Activated T-helper 2 cell treated with anti-CD3 and anti-CD28 coated beads, Interferon-gamma antibody, Interleukin-2, Interleukin-4, amounts not matched to agents 10 μg/mL and 5 μg/mL and 100 μg/mL, durations not matched to agents 14 hours and 24 hours and 36 hours (primary cell): ENCODE measurements around the gene XIRP1. TPM values are rescaled to one million over a fixed set of nuclear protein-coding genes. Genes with fewer than 3 reads are reported as not detected.

Experiments used
- DNase-seq: peaks from one replicate; pipeline ENCODE4 v3.0.0; 2021; ENCODE audit warnings: low spot score
- H3K27ac Mint-ChIP-seq: one replicate; pipeline ENCODE4 v1.8.0; 2021; ENCODE audit warnings: mixed read lengths
- H3K27me3 Mint-ChIP-seq: one replicate; pipeline ENCODE4 v1.8.0; 2021; ENCODE audit warnings: low read depth, mixed read lengths
- H3K36me3 Mint-ChIP-seq: one replicate; pipeline ENCODE4 v1.8.0; 2021; ENCODE audit warnings: low read depth, mixed read lengths
- H3K4me1 Mint-ChIP-seq: one replicate; pipeline ENCODE4 v1.8.0; 2021; ENCODE audit warnings: low read depth, mixed read lengths
- H3K4me3 Mint-ChIP-seq: one replicate; pipeline ENCODE4 v1.8.0; 2021; ENCODE audit warnings: low read depth, mild to moderate bottlenecking, moderate library complexity, mixed read lengths
- H3K9me3 Mint-ChIP-seq: one replicate; pipeline ENCODE4 v1.8.0; 2021; ENCODE audit warnings: mixed read lengths
- intact Hi-C: fragments of 100-400 bp; cut with micrococcal nuclease; formaldehyde crosslinking; loops from one replicate; pipeline ENCODE4 v1.15.1; 2023
- total RNA-seq: library from RNA; stranded (reverse); gene quantifications from 2 replicates; pipeline ENCODE4 v1.2.3, GENCODE V29; 2022

Gene XIRP1
- total RNA-seq, 1 donor from 2014 or later, result 4.3 TPM

- Mint-ChIP-seq H3K4me1 (peaks cover 33% of the 10 kb centered on the region), H3K4me3 (no peak overlapping the region), H3K27ac (no peak overlapping the region), H3K36me3 (no peaks in the 10 kb centered on the region), H3K9me3 (no peaks in the 10 kb centered on the region), H3K27me3 (peaks cover 32% of the 10 kb centered on the region)
- intact Hi-C loops, result loop anchor here (5.0 kb wide), 1 partner anchor 36 kb away; no protein-coding TSS in a partner anchor
- DNase-seq, result no peak
These were observed 28.7 kb upstream of the XIRP1 start for GRCh38 chr3:39221141-39221530.

- Mint-ChIP-seq H3K4me3 (no peak overlapping the region), H3K27ac (no peak overlapping the region), H3K36me3 (no peaks in the 10 kb centered on the region), H3K9me3 (no peaks in the 10 kb centered on the region), H3K4me1 (peaks cover 38% of the 10 kb centered on the region), H3K27me3 (peaks cover 28% of the 10 kb centered on the region)
- intact Hi-C loops, result loop anchor here (5.0 kb wide), 1 partner anchor 37 kb away; no protein-coding TSS in a partner anchor
- DNase-seq, result no peak
These were observed 28.2 kb upstream of the XIRP1 start for GRCh38 chr3:39220407-39221140.

GRCh38 chr3:39219702-39220101 lies 27.3 kb upstream of the XIRP1 start:
- no peak overlapping the region for H3K27ac Mint-ChIP-seq
- H3K4me1 Mint-ChIP-seq, result peaks cover 38% of the 10 kb centered on the region
- intact Hi-C loops, result loop anchor here (5.0 kb wide), 1 partner anchor 38 kb away; no protein-coding TSS in a partner anchor
- no peaks in the 10 kb centered on the region for H3K9me3 Mint-ChIP-seq
- peaks cover 22% of the 10 kb centered on the region for H3K27me3 Mint-ChIP-seq
- no peaks in the 10 kb centered on the region for H3K36me3 Mint-ChIP-seq
- DNase-seq, result no peak
- no peak overlapping the region for H3K4me3 Mint-ChIP-seq

- DNase-seq, result no peak
- H3K27me3 Mint-ChIP-seq, result peaks cover 12% of the 10 kb centered on the region
- peaks cover 29% of the 10 kb centered on the region for H3K4me1 Mint-ChIP-seq
- intact Hi-C loops, result no loop called here
- no peak overlapping the region for H3K27ac Mint-ChIP-seq
- H3K9me3 Mint-ChIP-seq, result no peaks in the 10 kb centered on the region
- no peak overlapping the region for H3K4me3 Mint-ChIP-seq
- H3K36me3 Mint-ChIP-seq, result no peaks in the 10 kb centered on the region
These were observed 23.9 kb upstream of the XIRP1 start for GRCh38 chr3:39216176-39216790.

GRCh38 chr3:39213613-39214012 lies 21.2 kb upstream of the XIRP1 start:
- no peak overlapping the region for H3K4me3 Mint-ChIP-seq
- H3K36me3 Mint-ChIP-seq, result no peaks in the 10 kb centered on the region
- no peak overlapping the region for H3K27ac Mint-ChIP-seq
- intact Hi-C loops, result no loop called here
- no peak for DNase-seq
- H3K27me3 Mint-ChIP-seq, result peaks cover 7% of the 10 kb centered on the region
- no peaks in the 10 kb centered on the region for H3K9me3 Mint-ChIP-seq
- H3K4me1 Mint-ChIP-seq, result peaks cover 24% of the 10 kb centered on the region

GRCh38 chr3:39212665-39213064 lies 20.3 kb upstream of the XIRP1 start:
- intact Hi-C loops, result no loop called here
- Mint-ChIP-seq H3K4me3 (no peak overlapping the region), H3K4me1 (peaks cover 26% of the 10 kb centered on the region), H3K36me3 (no peaks in the 10 kb centered on the region), H3K27me3 (peaks cover 10% of the 10 kb centered on the region), H3K9me3 (no peaks in the 10 kb centered on the region), H3K27ac (no peak overlapping the region)
- no peak for DNase-seq

- no peak for DNase-seq
- H3K9me3 Mint-ChIP-seq, result no peaks in the 10 kb centered on the region
- intact Hi-C loops, result no loop called here
- peaks cover 16% of the 10 kb centered on the region for H3K27me3 Mint-ChIP-seq
- H3K4me1 Mint-ChIP-seq, result peaks cover 21% of the 10 kb centered on the region
- H3K27ac Mint-ChIP-seq, result no peak overlapping the region
- no peak overlapping the region for H3K4me3 Mint-ChIP-seq
- no peaks in the 10 kb centered on the region for H3K36me3 Mint-ChIP-seq
These were observed 19.1 kb upstream of the XIRP1 start for GRCh38 chr3:39211332-39212130.

GRCh38 chr3:39210078-39210477 lies 17.7 kb upstream of the XIRP1 start:
- peaks cover 12% of the 10 kb centered on the region for H3K4me1 Mint-ChIP-seq
- intact Hi-C loops, result no loop called here
- H3K36me3 Mint-ChIP-seq, result no peaks in the 10 kb centered on the region
- H3K4me3 Mint-ChIP-seq, result no peak overlapping the region
- H3K9me3 Mint-ChIP-seq, result no peaks in the 10 kb centered on the region
- peaks cover 18% of the 10 kb centered on the region for H3K27me3 Mint-ChIP-seq
- DNase-seq, result no peak
- H3K27ac Mint-ChIP-seq, result no peak overlapping the region

GRCh38 chr3:39209329-39209970 lies 17.1 kb upstream of the XIRP1 start:
- Mint-ChIP-seq H3K9me3 (no peaks in the 10 kb centered on the region), H3K4me1 (peaks cover 12% of the 10 kb centered on the region), H3K4me3 (no peak overlapping the region), H3K27ac (no peak overlapping the region), H3K36me3 (no peaks in the 10 kb centered on the region), H3K27me3 (peaks cover 22% of the 10 kb centered on the region)
- intact Hi-C loops, result loop anchor here (5.0 kb wide), 1 partner anchor 168 kb away; no protein-coding TSS in a partner anchor
- no peak for DNase-seq

- Mint-ChIP-seq H3K27me3 (peaks cover 25% of the 10 kb centered on the region), H3K27ac (no peak overlapping the region), H3K9me3 (no peaks in the 10 kb centered on the region), H3K4me1 (peaks cover 10% of the 10 kb centered on the region), H3K4me3 (no peak overlapping the region), H3K36me3 (no peaks in the 10 kb centered on the region)
- DNase-seq, result no peak
- intact Hi-C loops, result loop anchor here (1.0 to 5.0 kb wide), 2 partner anchors 80 to 169 kb away; no protein-coding TSS in a partner anchor
These were observed 16.2 kb upstream of the XIRP1 start for GRCh38 chr3:39208463-39209055.

GRCh38 chr3:39207361-39208186 lies 15.2 kb upstream of the XIRP1 start:
- Mint-ChIP-seq H3K4me1 (peaks cover 10% of the 10 kb centered on the region), H3K9me3 (no peaks in the 10 kb centered on the region), H3K27me3 (peaks cover 32% of the 10 kb centered on the region), H3K36me3 (no peaks in the 10 kb centered on the region), H3K27ac (no peak overlapping the region), H3K4me3 (no peak overlapping the region)
- intact Hi-C loops, result loop anchor here (1.0 to 5.0 kb wide), 2 partner anchors 81 to 170 kb away; no protein-coding TSS in a partner anchor
- DNase-seq, result no peak
